ENCODE data around the gene HLA-DMB.
A peak's percentile ranks its signal among the peaks of the same experiment; 100 is the strongest.

The HLA-DMB gene

DNA sequence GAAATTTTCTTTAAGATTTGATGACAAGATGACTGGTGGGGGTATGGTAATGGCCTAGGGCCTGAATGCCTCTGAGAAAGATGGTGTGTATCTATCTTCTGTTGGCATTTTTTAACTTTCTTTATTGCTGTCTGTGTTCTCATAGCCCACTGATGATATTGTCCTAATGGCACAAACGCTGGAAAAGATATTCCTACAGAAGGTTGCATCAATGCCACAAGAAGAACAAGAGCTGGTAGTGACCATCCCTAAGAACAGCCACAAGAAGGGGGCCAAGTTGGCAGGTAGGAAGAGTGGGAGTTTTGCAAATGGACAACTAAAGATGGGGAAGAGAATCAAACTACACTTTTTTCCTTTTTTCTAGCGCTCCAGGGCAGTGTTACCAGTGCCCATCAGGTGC is 35.1 kb upstream of the HLA-DMB start:
- Histone ChIP-seq H3K4me1 (ENCODE audit: low read depth, poor library complexity, severe bottlenecking) (peaks cover 26% of the 10 kb centered on the region), H3K9ac (peak overlapping the region; percentile 12; the same call in 1 of the 2 replicates), H2AFZ (ENCODE audit: low read depth) (no peak overlapping the region), H3K36me3 (ENCODE audit: insufficient read depth) (peaks cover 51% of the 10 kb centered on the region; the same call in 1 of the 2 replicates), H3K27ac (no peak overlapping the region; the same call in 1 of the 2 replicates), H3K79me2 (ENCODE audit: insufficient read depth, low read depth) (peaks cover 80% of the 10 kb centered on the region), H3K27me3 (ENCODE audit: insufficient read depth, low read depth) (no peaks in the 10 kb centered on the region), H3K4me2 (peak overlapping the region; percentile 62; the same call in 1 of the 2 replicates), H4K20me1 (ENCODE audit: insufficient read depth) (peaks cover 72% of the 10 kb centered on the region), H3K4me3 (IDR thresholded peaks at IDR 0.05; ENCODE audit: insufficient read depth, low read depth, low read length) (no peak overlapping the region)
- TF ChIP-seq, protein P1, sequence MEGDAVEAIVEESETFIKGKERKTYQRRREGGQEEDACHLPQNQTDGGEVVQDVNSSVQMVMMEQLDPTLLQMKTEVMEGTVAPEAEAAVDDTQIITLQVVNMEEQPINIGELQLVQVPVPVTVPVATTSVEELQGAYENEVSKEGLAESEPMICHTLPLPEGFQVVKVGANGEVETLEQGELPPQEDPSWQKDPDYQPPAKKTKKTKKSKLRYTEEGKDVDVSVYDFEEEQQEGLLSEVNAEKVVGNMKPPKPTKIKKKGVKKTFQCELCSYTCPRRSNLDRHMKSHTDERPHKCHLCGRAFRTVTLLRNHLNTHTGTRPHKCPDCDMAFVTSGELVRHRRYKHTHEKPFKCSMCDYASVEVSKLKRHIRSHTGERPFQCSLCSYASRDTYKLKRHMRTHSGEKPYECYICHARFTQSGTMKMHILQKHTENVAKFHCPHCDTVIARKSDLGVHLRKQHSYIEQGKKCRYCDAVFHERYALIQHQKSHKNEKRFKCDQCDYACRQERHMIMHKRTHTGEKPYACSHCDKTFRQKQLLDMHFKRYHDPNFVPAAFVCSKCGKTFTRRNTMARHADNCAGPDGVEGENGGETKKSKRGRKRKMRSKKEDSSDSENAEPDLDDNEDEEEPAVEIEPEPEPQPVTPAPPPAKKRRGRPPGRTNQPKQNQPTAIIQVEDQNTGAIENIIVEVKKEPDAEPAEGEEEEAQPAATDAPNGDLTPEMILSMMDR (conservative IDR thresholded peaks at IDR 0.05; ENCODE audit: low read depth, low read length): no peak

DNA sequence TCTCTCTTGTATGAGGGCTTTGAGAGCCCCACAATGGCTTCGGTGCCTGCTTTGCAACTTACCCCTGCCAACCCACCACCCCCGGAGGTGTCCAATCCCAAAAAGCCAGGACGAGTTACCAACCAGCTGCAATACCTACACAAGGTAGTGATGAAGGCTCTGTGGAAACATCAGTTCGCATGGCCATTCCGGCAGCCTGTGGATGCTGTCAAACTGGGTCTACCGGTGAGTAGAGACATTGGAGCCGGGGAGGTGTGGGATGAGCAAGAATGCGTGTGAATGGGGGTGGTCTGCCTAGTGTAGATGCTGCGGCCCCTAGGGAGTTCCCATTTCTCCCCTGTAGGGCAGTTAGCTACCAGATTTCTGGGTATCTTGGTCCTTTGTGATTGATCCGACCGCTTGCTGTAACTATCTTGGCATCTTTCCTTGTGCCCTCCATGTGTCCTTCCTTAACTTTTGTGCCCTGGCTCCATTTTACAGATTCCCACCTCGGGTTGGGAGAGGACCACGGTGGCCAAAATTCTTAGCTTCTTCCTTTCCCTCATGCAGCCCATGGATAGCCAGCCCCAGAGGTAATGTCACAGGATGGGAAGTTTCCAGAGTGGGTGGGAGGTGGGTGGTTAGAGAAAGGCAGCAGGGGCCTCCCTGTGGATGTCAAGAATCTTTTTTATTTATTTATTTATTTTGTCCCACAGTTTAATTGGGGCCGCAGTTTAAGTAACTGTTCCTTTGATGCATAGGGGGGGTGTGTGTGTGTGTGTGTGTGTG is 33.9 kb upstream of the HLA-DMB start:
- H4K20me1 ChIP-seq (ENCODE audit: insufficient read depth): peaks cover 61% of the 10 kb centered on the region
- H3K4me1 ChIP-seq (ENCODE audit: low read depth, poor library complexity, severe bottlenecking): peaks cover 26% of the 10 kb centered on the region
- H3K79me2 ChIP-seq (ENCODE audit: insufficient read depth, low read depth): peaks cover 88% of the 10 kb centered on the region
- H3K36me3 ChIP-seq (ENCODE audit: insufficient read depth): peaks cover 47% of the 10 kb centered on the region; the same call in 1 of the 2 replicates
- H3K27me3 ChIP-seq (ENCODE audit: insufficient read depth, low read depth): no peaks in the 10 kb centered on the region
- TF ChIP-seq, protein P1 (conservative IDR thresholded peaks at IDR 0.05; ENCODE audit: low read depth, low read length): no peak
- H2AFZ ChIP-seq (ENCODE audit: low read depth): no peak overlapping the region
- no peak overlapping the region for H3K4me3 ChIP-seq (IDR thresholded peaks at IDR 0.05; ENCODE audit: insufficient read depth, low read depth, low read length)
- peak overlapping the region; percentile 62 for H3K4me2 ChIP-seq
- H3K9ac ChIP-seq: peak overlapping the region; percentile 100; the same call in 1 of the 2 replicates
- H3K27ac ChIP-seq: no peak overlapping the region; the same call in 1 of the 2 replicates

DNA sequence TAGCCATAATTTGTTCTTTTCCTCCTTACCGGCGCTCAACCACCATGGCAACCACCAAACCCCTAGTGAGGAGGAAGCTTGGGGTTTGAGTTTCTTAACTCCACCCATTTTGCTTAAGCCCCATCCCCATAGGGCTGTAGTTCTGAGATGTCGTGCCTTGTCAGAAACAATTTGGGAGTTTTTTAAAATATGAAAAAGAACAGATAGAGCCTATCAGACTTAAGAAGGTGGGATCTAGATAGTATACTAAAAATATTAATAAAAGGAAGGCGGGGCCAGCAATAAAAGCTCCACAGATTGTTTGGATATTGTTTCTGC is 33.1 kb upstream of the HLA-DMB start:
- Histone ChIP-seq H3K4me2 (peak overlapping the region; percentile 62), H3K9ac (peak overlapping the region; percentile 100; the same call in 1 of the 2 replicates), H3K4me3 (IDR thresholded peaks at IDR 0.05; ENCODE audit: insufficient read depth, low read depth, low read length) (no peak overlapping the region), H4K20me1 (ENCODE audit: insufficient read depth) (peaks cover 60% of the 10 kb centered on the region), H3K27me3 (ENCODE audit: insufficient read depth, low read depth) (no peaks in the 10 kb centered on the region), H2AFZ (ENCODE audit: low read depth) (no peak overlapping the region), H3K4me1 (ENCODE audit: low read depth, poor library complexity, severe bottlenecking) (peaks cover 26% of the 10 kb centered on the region), H3K36me3 (ENCODE audit: insufficient read depth) (peaks cover 40% of the 10 kb centered on the region; the same call in 1 of the 2 replicates), H3K79me2 (ENCODE audit: insufficient read depth, low read depth) (peaks cover 88% of the 10 kb centered on the region), H3K27ac (peak overlapping the region; percentile 100; the same call in 1 of the 2 replicates)
- TF ChIP-seq, protein P1 (conservative IDR thresholded peaks at IDR 0.05; ENCODE audit: low read depth, low read length): no peak

DNA sequence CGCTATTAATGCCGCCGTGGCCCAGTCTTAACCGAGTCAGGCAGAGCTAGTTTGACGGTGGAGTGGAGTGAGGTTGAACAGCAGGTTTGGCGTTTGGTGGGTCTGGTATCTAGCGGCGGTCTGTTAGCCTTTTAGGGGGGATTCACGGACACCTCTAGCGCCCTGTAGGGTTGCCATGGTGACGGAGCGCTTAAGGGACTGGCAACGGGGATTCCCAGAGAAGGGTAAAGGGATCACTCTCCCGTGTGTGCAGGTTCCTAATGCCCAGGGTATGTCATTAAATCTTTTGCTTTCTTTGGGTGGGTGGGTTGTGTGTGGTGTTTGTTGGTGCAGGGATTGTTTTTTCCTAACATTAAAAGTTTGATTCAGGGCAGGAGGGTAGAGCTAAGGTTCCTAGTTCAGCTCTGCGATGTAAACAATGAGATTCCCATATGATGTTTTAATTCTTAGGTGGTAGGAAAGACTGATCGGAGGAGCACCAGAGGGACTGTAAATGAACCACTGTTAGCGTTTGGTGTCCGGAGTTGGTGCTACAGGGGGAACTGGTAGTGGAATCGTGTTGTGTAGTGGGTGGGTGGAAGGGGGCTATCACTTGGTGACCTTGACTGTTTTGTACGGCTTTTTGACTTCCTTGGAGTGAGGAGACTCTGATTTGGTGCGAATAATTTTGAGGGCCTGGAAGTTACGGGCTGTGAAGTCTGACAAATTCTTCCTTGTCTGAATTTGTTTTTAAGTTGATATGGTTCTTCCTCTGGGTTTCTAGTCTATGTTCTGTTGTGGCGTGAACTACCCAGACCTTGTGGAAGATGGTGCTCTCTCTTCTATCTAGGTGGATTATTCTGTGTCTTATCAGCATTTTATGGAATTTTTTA is 32.6 kb upstream of the HLA-DMB start:
- H3K4me3 ChIP-seq (IDR thresholded peaks at IDR 0.05; ENCODE audit: insufficient read depth, low read depth, low read length): no peak overlapping the region
- peak overlapping the region; percentile 100 for H3K9ac ChIP-seq
- peaks cover 26% of the 10 kb centered on the region for H3K4me1 ChIP-seq (ENCODE audit: low read depth, poor library complexity, severe bottlenecking)
- H2AFZ ChIP-seq (ENCODE audit: low read depth): no peak overlapping the region
- H4K20me1 ChIP-seq (ENCODE audit: insufficient read depth): peaks cover 56% of the 10 kb centered on the region
- peak overlapping the region; percentile 100 for H3K27ac ChIP-seq
- peaks cover 36% of the 10 kb centered on the region; the same call in 1 of the 2 replicates for H3K36me3 ChIP-seq (ENCODE audit: insufficient read depth)
- peak overlapping the region; percentile 62 for H3K4me2 ChIP-seq
- H3K27me3 ChIP-seq (ENCODE audit: insufficient read depth, low read depth): no peaks in the 10 kb centered on the region
- TF ChIP-seq, protein P1 (conservative IDR thresholded peaks at IDR 0.05; ENCODE audit: low read depth, low read length): no peak
- peaks cover 85% of the 10 kb centered on the region for H3K79me2 ChIP-seq (ENCODE audit: insufficient read depth, low read depth)
